Stimulated activated CD8-positive, alpha-beta memory T cell treated with anti-CD3 and anti-CD28 coated beads, Interleukin-15, amount 100 ng/mL, for 48 hours (primary cell): ENCODE results near the gene CYP1A2.
"Not testable (repeated sequence)": the region's sequence is repeated elsewhere in the genome, so short reads cannot be mapped to it uniquely, and the experiment has no call there.

Experiments used
- DNase-seq, 2 donors: peaks; one replicate each; pipeline ENCODE4 v3.0.0-alpha.2; 2020; ENCODE audit warnings: low read depth in 2 of 2

The CYP1A2 gene

DNA sequence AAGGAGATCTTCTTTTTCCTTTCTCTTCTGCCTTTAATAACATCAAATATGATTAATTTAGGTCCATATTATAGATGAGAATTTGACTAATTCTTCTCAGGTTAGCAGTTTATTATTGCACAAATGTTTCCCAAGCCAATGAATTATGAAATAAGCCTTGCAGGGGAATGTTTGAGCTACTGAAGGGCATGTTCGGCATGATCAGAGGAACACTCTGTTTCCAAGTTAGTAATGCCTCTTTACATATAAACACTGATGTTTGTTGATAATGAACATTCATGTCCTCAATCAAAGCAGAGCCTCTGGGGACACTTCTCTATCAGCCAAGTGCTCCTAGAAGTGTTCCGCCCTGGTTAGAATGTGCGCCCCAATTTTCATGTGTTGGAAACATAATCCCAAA lies 13.3 kb upstream of the CYP1A2 start:
- no peak for DNase-seq

GRCh38 chr15:74738239-74738638 lies 10.4 kb upstream of the CYP1A2 start:
- not testable (repeated sequence) for DNase-seq

DNA sequence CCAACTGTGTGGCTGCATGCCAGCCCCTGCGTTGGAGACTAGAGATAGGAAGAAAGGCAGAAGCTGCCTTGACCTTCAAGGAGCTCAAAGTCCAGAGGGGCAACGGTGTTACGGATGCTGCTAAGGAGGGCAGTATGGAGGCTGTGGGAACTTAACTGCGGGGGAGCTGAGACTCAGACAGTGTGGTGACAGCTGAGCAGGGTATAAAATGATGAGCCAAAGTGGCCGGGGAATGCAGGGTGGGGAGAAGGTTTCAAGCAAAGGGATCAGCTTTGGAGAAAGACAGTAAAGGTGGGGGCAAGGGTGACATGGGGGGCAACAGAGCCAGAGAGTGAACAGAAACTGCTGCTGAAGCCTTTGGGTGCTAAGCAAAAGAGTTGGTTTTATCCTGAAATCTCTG lies 6.2 kb upstream of the CYP1A2 start:
- DNase-seq: no peak

DNA sequence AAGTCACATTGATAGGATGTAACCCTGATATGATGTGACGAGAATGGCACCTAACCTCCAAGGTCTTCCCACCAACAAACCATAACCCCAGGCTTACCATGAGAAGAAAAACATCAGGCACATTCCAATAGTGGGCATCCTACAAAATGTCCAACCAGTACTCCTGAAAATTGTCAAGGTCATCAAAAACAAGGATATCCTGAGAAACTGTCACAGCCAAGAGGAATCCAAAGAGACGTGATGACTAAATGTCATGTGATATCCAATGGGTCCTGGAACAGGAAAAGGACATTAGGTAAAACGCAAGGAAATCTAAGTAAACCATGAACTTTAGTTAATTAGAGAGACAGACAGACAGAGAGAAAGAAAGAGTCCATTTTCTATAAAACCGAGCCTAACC lies 2.3 kb upstream of the CYP1A2 start:
- no peak for DNase-seq

- DNase-seq: no peak
Measured at GRCh38 chr15:74749832-74750231, 1.2 kb downstream of the CYP1A2 start.

- DNase-seq: no peak
Measured at GRCh38 chr15:74750751-74751150, 2.1 kb downstream of the CYP1A2 start.

- DNase-seq: no peak
Measured at GRCh38 chr15:74752011-74752410, 3.4 kb downstream of the CYP1A2 start.

- no peak for DNase-seq
Measured at GRCh38 chr15:74752531-74752930, 3.9 kb downstream of the CYP1A2 start.

DNA sequence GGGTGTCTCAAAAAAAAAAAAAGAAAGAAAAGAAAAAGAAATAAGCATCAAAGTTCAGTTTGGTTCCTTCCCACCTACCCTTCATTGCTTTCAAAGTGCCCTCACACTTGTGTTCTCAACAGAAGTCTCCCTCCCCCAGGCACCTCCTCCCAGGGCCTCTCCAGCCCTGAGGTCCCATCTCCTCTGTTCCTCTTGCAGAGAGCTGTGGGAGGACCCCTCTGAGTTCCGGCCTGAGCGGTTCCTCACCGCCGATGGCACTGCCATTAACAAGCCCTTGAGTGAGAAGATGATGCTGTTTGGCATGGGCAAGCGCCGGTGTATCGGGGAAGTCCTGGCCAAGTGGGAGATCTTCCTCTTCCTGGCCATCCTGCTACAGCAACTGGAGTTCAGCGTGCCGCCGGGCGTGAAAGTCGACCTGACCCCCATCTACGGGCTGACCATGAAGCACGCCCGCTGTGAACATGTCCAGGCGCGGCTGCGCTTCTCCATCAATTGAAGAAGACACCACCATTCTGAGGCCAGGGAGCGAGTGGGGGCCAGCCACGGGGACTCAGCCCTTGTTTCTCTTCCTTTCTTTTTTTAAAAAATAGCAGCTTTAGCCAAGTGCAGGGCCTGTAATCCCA lies 6.1 kb downstream of the CYP1A2 start:
- no peak for DNase-seq

GRCh38 chr15:74758736-74759135 lies 10.1 kb downstream of the CYP1A2 start:
- DNase-seq: no peak

DNA sequence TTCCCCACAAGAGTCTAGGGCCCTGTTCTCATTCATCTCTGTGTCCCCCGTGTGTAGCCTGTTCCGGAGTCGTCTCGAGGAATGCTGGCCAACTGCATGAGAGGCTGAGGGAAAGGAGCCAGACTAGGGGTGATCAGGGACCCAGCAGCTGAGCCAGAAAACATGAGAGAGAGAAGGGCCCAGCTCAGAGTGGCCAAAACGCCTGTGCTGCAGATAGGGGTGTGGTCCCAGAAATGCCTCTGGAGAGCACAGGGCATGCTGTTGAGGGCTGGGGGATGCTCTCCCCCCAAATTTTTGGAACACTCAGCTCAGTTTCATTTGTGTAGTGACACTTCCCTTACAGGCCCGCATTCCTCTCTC lies 14.1 kb downstream of the CYP1A2 start:
- no peak for DNase-seq

- DNase-seq: no peak
Measured at GRCh38 chr15:74763416-74763815, 14.8 kb downstream of the CYP1A2 start.

DNA sequence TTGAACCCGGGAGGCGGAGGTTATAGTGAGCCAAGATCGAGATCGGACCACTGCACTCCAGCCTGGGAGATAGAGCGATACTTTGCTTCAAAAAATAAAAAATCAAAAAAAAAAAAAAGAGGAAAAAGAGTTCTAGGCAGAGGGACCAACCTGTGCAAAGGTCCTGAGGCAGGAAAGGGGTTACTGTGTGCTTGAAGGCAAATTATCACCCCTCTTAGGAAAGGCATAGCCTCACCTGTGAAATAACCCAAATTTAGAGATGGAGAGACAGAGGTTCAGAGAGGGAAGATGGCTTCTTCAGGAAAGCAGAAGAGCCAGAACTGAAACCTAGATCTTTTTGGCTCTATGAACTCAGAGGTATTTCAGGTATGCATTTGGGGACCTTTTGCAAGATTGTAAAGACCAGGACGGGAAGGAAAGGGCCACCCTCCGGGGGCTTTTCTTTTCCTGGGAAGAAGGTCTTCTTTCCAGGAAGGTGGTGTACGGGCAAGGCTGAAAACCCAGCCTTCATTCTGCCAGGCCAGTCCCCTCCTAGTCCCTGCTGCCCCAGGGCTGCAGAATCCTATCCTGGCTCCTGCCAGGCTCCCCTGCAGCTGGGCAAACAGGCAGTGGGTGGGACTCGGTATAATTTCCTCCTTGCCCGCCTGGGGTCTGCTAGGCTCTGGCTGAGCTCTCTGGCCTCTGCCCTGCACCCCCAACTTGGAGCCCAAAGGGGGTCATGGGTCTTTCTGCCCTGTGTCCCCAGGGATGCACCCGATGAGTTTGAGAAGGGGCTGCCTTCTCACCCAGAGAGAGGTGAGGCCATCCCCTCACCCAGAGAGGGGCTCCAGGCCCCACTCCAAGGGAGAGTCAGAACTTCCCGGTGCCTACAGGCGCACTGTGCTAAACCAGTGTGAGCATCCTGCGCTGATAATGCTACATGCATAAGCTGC lies 18.8 kb downstream of the CYP1A2 start:
- DNase-seq: no peak

GRCh38 chr15:74768099-74768770 lies 19.6 kb downstream of the CYP1A2 start:
- no peak for DNase-seq

GRCh38 chr15:74768771-74769342 lies 20.2 kb downstream of the CYP1A2 start:
- no peak for DNase-seq

- DNase-seq: no peak
Measured at GRCh38 chr15:74769463-74770025, 20.9 kb downstream of the CYP1A2 start.

- DNase-seq: no peak
Measured at GRCh38 chr15:74770211-74770903, 21.7 kb downstream of the CYP1A2 start.

GRCh38 chr15:74773329-74773728 lies 24.7 kb downstream of the CYP1A2 start:
- no peak for DNase-seq

DNA sequence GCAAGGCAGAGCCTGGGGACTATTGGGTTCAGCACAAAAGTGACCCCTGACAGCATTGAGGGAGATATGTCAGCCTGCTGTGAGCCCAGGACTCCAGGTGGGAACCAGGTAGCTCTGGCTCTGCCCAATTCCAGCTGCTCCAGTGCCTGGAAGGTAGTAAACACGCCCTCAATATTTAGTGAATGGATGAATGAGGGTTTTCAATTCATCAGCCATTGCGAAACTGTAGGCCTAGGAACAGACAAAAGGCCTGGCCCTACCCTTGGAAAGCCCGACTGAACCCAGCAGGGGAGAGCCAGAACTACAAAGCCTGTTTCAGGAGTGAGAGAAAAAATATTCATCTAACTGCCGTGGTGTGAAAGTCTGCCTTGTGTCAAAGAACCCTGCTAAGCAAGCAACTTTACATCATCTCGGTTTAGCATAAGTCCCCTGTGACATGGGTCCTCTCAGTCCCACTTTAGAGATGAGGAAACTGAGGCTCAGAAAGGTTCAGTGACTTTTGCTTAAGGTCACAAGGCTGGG lies 25.1 kb downstream of the CYP1A2 start:
- no peak for DNase-seq

DNA sequence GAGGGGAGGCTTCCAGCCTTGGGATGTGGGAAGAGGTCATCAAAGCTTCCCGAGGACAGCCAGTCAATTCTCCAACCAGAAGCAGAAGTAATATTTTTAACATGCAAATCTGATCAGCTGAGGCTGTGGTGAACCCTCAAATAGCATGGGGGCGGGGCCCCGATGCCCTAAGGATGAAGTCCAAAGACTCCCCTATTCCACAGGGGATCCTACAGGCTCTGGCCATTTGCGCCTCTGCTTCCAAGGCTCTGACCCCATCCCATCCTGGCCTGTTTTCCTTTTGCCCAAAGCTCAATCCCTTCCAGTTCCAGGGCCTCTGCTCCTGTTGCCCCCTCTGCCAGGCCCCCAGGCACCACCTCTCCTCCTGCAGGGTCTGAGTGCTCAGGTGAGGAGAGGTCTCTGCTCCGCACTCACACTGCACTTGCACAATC lies 26.5 kb downstream of the CYP1A2 start:
- no peak for DNase-seq

DNA sequence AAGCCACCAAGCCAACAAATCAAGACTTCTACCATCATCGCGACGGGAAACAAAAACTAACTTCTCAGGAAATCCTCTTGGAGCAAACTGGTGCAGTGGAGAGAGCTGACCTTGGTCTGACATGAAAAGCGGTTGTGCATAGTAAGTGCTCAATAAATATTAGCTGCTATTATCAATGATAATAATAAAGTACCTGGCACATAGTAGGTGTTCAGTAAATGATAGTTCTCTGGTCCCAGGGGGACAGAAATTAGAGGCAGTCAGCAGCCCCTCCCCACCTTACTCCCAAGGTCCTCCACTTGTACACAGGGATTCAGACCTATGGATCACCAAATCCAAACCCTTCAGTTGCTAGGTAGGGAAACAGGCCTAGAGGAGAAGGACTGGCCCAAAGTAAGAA lies 27.2 kb downstream of the CYP1A2 start:
- no peak for DNase-seq
